RPMI8226 (cell line): ENCODE results near the gene UNK.
A peak's percentile ranks its signal among the peaks of the same experiment; 100 is the strongest.
"Not testable (repeated sequence)": the region's sequence is repeated elsewhere in the genome, so short reads cannot be mapped to it uniquely, and the experiment has no call there.

Experiments
- DNase-seq: peaks from one replicate; pipeline ENCODE4 v3.0.0-alpha.2; 2015

Gene UNK

DNA sequence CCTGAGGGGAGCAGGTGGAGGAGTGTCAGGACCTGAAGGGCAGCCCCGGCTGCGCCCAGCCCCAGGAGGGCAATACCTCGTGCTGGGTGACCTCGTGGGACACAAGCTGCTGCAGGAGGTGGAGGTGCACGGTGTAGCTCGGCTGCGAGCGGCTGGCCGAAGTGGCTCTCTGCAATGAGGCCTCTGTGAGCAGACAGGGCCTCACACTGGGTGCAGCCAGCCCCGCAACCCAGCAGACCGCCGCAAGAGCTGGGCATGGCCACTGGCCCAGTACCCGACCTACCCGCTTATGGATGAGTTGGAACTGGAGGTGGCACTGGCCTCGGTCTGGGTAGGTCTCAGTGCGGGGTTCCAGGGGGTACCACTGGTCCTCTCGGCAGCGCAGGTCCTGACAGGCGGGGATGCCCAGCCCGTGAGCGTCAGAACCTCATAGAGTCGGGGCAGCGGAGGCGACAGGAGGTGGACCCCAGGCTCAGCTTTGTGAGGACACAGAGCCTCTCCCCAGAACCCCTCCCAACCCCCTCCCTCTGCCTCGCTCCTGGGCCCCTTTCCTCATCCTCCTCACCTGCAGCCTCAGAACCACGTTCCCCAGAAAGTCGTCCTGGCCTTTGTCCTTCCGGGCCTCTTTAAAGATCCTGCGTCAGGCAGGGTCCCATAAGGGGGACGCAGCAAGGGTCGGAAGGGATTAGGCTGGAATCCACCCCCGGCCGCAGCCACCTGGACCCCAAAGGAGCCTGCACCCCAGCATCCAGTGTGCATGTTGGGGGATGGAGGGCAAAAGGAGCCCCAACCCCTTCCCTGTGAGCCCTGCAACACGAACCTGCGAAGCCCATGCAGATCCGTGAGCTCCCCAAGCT, 55.6 kb downstream of the UNK start:
- DNase-seq: no peak

DNA sequence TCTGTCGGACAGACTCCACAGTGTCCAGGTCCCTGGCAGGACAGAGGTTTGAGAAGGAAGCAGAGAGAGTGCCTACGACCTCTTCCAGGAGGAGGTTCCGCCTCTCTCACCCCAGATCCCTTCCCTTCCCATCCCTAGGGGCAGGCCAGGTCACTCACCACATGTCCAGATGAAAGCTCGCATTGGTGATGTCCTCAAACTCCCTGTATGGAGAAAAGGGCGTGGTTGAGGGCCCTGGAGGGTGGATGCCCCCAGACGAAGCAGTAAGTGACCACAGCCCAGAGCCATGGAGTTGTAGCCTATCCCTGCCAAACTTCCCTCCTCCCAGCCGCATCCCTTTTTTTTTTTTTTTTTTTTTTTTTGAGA, 56.2 kb downstream of the UNK start:
- no peak for DNase-seq

DNA sequence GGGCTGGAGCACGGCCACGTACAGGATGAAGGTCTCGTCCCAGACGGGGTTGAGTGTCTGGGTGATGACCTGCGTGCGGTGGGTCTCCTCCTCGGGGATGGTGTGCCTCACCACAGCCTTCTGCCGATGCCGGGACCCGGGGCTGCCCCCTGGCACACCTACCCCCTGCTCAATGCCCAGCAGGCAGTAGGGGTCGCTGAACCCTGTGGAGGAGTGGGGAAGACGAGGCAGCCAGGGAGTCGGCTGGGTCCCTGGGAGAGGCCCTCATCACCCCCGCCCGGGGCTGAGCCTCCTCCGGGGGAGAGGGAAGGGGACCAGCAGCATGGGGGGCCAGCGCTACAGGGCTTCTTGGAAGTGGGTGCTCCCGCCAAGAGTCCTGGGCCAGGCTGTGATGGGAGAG, 57.8 kb downstream of the UNK start:
- no peak for DNase-seq

DNA sequence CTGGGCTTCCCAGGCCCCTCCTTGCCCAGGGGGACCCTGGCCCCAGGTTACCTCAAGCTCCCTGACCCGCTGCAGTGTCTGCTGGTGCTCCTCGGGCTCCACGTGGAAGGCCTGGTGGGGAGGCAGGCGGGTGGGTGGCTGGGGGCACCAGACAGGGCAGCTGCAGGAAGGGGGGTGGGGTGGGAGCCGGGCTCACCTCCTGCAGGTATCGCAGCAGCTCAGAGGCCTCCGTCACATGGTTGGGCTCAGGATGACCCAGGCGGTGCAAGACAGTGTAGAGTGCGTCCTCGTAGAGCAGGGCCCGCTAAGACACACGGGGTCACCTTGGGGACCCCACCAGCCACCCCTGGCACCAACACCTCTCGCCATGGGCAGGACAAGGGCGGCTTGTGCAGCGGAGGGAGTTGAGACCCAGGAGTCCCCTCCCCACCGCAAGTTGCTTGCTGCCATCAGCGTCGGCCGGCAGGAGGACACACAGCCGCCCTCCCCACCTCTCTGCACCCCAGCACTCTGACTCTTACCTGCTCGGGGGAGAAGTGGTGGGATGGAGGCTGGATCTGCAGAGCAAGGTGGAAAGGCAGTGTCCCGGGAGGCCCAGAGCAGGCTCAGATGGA, 58.5 kb downstream of the UNK start:
- no peak for DNase-seq

DNA sequence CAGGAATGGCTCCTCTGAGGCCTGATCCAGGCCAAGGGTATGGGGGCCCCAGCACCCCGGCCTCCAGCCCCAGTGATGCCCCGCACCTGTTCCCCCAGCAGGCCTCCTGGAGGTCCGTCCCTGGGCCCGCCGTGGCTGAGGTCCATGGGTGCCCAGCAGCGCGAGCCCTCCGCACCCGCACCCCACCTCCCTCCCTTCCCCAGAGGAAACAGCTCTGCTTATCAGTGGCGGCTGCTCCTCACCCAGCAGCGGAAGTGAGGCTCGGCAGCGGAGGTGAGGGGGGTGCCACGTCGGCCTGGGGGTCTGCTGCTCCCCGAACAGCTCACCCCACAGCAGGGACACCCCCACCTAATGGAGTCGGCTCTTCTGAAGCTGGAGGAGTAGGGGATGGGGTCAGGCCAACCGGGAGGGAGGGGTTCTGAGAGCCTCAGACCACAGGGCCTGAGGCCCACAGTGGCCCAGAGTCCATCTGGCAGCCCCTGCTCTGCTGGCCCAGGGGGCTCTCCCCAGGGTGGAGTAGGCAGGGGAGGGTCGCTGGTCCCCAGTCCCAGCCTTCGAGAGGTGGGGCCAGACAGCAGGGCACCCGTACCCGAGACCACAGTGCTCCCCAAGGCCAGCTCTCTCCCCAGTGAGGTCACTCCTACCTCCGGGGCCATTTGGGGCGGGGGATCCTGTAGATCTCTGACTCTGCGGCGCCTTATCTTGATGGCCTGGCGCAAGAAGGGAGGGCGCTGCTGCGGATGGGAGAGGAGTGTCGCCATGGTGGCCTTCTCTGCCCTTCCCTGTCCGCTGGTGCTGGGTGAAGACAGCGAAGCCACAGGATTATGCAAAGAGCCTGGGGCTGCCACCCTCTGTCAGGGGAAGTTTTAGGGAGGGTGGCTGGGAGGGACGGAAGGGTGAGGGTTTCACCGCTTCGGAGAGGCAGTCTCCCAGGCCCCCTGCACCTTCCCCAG, 59.2 kb downstream of the UNK start, which contains the start of gene UNC13D:
UNC13D (minus strand) TSS at position 828 of the 953 bp plus-strand sequence; CDS start at position 761, 67 bp downstream.
- no peak for DNase-seq

DNA sequence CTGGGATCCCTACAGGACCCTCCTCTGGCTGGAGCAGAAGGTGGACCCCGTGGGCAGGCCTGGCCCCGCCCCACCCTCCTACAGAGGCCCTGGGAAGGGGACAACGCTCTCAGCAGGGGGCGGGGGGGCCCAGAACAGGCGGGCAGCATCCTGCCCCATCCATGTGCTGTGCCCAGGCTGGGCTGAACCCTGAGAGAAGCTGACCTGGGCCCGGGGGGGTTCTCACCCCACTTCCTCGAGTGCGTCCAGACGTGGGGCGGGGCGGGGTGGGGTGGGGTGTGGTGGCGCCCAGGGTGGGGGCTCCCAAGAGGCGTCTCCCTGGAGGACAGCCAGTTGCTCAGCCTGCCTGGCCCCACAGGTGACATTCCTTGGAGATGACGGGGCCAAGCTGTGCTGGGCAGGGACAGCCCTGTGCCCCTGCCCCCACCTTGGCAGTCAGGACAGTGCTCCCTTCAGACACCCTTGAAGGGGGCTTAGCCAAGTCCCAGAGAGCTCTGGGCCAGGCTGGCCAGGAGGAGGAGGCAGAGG, 60.0 kb downstream of the UNK start:
- no peak for DNase-seq

DNA sequence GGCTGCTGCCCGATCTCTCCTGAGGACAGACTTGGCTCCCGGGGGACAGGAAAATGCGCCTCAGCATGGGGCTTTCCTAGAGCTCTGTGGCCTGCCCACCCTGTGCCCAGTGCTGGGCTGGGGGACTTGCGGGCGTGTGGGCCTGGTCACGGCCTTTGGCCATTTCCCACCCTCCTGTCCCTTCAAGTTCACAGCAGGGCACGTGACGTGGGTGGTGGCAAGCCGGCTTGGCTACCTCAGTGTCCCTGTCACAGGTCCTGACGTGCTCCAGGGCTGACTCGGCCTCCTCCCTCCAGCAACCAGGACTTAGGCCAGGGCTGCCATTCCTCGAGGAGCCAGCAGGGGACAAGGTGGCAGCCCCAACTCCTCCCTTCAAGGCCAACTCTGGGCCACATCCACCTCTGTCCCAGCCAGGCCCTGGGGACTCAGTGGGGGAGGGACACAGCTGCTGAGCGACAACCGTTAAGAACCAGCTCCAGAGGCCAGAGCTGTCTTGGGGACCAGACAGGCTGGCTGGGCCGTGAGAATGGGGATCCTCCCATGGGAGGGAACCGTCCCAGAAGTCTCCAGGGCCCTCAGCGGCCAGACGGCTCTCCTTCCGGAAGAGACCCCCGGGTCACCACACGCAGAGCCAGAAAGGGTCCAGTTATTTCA, 60.6 kb downstream of the UNK start:
- DNase-seq: peak; percentile 89

DNA sequence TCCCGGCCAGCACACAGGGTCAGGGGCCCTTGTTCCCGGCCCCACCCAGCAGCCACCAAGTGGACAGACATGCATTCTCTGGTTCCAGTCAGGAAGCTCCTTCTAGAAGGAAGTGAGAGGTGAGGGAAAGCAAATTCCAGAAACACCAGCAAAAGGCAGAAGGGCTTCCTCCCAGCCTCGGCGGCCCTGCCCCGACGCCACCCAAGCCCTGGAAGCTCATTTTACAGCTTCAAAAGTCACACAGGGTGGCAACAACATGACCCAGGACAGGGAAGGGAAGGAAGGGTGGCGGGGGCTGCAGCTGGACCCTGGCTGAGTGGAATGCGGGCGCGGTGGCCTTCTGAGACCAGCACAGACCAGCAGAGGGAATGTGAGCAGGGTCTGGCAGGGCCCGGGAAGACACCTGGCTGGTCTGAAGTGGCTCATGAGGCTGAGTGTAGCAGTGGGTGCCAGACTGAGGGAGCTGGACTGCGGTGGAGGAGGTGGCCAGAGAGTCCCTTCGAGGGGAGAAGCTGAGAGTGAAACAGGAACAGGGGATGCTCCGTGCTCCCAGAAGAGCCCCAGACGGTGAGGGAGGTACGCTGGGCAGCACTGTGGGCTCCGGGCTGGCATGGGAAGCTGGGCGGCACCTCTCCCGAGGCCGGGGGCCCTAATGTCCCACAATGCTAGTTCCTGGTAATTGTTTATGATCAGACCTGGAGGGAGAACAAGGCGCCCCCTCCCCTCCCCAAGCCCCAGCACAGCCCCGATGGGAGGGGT, 61.5 kb downstream of the UNK start:
- no peak for DNase-seq

DNA sequence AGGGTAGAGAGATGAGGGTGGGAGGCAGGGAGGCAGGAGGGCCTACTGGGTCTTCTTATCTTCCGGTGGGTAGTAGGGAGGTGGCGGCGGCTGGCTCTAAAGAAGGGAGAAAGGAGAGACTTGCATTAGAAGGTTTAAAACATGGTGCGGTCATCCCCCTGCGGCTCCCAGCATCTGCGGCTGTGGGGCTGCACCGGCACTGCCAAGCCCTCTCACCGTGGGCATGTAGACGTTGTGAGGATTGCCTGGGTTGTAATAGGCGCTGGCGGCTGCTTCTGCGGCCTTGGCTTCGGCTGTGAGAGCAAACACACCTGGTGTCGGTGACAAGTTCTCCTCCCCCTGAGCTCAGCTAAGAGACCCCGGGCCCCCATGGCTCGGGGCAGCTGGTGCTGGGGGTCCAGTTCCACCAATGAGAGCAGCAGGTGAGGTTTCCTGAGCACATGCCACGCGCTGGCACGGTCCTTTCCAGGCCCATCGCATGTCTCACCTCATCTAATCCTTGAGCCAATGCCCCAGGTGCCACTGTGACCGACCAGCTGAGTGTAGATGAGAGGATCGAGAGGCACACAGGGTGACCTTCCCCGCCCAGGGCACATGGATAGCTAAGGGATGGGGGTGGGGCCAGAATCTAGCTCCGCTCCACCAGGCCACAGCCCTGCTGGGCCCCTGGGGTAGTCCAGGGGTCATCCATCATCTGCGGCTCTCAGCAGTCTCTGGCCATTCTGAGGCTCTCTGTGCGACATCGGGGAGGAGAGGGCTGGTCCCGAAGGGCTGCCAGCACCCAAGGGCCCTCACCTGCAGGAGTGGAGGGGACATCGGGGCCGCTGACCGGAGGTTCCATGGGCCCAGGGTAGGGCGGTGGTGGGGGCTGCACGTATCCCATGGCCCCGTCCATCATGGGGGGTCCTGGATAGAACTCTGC, 62.3 kb downstream of the UNK start:
- no peak for DNase-seq

DNA sequence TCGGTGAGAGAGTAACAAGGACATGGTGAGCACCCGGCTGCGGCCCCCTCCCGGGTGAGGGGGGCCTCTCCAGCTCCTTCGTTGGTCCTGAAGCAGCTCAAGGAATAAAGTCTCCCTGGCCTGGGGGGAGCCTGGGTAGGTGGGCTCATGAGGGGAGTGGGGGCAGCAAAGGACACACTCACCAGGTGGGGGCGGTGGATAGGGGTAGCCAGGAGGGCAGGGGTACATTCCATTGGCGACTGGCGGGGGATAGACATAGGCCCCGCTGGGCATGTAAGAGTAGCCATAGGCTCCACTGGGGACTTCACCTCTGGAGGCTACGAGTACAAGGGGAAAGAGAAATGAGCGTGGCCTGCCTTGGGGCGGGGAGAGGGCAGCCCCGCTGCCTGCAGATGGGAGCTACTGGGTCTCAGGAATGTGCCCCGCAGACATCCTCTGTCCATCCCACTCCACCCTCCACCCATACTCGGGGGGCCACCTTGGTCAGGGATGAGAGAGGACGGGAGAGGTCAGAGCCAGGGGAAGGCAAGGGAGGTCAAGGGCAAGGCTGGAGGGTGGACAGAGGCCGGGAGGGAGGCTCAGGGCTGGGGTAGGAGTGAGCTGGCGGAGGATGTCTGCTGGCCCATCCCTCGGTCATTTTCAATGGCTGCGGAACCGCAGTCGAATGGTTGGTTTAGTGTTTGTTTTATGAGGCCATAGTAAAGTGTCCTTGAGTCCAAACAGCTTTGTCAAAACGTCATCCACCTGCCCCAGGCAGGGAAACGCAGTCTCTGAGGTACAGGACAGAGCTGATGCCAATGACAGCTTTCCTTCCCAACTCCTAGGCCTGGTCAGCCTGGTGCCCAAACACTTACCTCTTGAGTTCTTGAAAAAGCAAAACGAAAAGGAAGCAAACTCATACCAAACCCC, 63.3 kb downstream of the UNK start:
- no peak for DNase-seq

DNA sequence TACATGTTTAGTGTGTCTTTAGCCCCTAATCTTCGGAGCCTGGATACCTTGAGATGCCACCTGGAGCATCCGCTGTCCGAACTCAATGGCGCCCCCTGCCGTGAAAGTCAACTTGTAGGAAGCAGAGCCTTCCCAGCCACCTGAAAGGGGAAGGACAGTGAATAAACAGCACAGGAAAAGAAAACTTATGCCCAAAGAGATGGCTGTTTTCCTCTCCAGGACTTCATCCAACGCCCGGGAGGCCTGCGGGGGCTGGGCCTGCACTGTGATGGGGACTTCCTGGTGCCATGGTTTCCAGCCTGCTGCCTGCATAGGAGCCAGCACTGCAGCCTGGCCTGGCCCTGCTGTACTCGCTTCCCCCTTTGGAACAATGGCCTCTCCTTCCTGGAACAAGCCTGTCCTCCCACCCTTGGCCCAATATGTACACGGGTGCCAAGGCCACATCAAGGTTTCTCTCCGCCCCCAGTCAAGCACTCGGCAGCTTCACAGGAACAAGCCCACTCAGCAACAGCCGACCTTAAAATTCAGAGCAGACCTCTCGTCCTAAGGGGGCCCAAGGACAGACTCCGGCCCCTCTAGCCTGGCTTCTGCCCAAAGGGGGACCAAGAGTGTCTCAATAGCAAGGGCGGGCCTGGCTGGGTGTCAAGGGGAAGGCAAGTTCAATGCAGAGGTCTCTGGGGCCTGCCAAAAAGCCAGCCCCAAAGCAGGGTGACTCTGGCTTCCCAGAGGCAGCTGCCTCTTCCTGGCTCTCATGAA, 64.1 kb downstream of the UNK start:
- DNase-seq: peak; percentile 77

DNA sequence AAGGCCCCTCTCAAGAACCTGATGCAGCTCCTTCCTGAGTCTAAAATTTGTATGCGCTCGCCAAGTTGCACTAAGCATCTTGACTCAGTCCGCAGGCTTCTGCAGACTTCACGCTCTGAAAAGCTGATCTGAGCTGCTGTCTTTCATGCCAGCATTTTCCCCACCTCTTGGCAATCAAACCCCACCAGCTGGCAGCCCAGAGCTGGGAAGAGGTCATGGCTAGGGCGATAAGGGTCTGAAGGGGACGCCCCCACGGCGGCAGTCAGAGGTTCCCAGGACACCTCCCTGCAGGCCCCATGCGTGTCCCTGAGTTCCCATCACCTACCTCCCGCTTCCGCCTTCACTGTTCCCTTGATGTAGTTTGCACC, 64.7 kb downstream of the UNK start:
- no peak for DNase-seq

DNA sequence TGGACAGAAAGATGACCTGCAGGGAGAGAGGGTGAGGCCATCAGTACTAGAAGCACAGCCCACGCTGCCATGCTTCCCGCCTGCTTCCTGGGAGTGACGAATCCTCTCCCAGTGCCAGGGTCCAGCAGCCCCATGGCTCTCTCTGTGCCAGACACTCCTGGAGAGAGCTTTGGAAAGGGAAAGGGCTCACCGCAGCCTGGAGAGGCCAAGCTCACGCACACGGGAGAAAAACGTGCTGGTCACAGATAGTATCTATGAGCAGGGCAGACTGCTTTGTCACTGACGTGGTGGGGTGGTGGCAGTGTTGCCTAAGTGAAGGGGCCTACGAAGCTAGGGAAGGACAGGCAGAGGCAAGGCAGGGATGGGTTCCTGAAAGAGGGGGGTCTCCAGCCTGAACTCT, 65.1 kb downstream of the UNK start:
- no peak for DNase-seq

DNA sequence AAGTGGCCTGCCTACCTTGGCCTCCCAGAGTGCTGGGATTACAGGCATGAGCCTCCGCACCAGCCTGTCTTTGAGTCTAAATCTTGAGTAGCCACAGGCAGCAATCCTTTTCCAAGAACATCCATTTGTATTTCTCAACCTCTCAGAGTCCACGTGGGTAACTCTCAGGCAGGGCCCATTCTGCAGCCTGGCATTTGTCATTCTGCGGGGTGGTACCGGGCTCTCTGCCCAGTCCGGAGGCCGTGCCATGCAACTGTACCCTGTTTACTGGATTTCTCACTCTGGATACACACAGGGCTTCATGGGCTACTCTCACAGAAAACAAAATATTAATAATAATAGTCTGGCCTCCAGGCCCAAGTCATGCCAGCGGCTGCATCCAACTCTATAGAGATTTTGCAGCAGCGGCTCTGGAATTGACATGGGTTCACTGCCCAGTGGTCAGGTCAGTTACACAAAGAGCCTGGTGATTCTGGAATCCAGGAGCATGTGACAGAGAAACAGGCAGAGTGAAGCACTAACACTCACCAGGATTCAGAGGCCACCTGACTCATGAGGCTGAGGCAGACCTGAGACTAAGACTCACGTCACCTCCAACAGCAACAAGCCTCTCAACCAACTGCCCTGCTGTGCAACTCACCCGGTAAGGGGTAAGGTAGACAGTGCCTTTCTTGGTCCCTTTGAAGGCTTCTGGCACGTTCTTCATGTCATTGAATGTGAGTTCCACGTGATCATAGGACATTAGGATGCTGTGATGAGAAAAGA, 66.5 kb downstream of the UNK start:
- no peak for DNase-seq

DNA sequence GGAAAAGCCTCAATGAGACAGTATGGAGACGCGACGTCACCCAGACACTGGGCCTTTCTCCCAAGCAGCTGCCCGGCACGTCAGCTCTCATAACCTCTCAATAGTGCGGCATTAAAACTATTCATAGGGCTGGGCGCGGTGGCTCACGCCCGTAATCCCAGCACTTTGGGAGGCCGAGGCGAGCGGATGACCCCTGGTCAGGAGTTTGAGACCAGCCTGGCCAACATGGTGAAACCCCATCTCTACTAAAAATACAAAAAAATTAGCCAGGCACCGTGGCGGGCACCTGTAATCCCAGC, 67.0 kb downstream of the UNK start:
- DNase-seq: not testable (repeated sequence)

DNA sequence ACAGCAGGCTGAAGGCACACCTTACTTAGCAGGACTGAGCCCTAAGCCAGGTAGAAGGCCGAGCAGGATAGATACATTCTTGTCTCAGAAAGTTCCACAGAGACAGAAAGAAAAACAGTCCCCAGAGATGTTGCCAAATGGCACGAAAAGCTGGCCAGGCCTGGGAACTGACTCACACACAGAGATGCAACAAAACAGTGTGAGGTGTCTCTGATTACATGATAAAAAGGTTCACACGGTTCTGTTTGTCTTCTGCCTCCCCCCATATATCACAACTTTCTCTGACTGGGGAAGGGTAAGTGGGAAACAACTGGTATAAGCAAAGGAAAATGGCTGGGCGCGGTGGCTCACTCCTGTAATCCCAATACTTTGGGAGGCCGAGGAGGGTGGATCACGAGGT, 68.8 kb downstream of the UNK start:
- DNase-seq: no peak

DNA sequence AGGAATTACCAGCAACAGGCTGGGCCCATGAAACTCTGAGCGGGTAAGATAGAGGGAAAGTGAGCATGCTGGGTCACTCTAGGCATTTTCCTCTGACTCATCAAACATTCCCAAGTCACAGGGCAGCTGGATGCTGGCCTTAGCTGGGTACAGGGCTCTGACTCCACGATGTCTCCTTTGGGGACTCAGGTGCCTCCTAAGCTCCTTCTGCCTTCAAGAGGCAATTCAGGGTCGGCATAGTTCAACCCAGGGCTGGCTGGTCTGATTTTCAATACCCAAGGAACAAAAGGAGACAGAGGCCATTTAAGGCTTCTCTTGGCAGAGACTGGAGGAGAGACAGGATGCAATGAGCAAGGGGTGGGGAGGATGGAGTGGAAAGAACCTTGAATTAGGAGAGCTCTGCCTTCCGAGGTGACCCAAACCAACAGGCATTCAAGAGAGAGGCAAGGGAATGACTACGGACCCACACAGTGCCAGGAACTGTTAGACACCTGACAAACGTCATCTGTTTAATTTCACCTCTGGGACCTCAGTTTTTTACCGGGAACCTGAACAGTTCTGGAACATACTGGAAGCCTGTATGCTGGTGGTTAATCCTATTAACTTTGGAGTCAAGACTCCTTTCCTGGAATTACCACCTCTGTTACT, 69.6 kb downstream of the UNK start:
- DNase-seq: no peak

DNA sequence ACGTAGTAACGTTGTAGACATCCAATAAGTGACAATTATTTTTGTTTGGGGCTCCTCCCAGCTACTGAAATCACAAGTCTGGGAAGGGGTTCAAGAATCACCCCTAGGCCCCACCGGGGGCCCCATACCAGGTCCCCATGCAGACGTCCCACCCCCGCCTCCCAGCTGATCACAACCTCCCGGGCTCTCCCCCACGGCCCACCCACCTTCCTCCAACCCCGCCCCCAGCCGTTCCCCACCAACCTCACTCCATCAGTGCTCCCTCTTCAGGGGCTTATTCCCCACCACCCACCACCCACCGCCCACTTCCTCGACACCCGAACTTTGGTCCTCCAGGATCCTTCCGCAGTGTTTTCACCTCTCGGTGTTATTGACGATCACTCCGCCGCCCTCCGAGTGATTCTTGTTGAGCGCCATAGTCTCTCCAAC, 70.3 kb downstream of the UNK start:
- DNase-seq: no peak
